Coronary artery (tissue), 2 donors: ENCODE data around the gene NCOA7.

Source experiments
- DNase-seq: peaks from one replicate; pipeline ENCODE4 v3.0.0-alpha.2; 2017; ENCODE audit warnings: low spot score
- H3K27ac ChIP-seq, 2 donors: fragments of 200-600 bp; sonication (generic); one replicate each; pipeline ENCODE4 v1.5.1; 2016 to 2019
- H3K4me3 ChIP-seq: fragments of 200-600 bp; sonication (generic); 2 replicates; pipeline ENCODE4 v1.5.1; 2016; ENCODE audit warnings: mild to moderate bottlenecking, moderate library complexity
- CTCF ChIP-seq: fragments of 200-600 bp; sonication (generic); IDR thresholded peaks from one replicate; pipeline ENCODE4 v1.5.1; 2019; ENCODE audit warnings: antibody characterized with exemption

Gene NCOA7

DNA sequence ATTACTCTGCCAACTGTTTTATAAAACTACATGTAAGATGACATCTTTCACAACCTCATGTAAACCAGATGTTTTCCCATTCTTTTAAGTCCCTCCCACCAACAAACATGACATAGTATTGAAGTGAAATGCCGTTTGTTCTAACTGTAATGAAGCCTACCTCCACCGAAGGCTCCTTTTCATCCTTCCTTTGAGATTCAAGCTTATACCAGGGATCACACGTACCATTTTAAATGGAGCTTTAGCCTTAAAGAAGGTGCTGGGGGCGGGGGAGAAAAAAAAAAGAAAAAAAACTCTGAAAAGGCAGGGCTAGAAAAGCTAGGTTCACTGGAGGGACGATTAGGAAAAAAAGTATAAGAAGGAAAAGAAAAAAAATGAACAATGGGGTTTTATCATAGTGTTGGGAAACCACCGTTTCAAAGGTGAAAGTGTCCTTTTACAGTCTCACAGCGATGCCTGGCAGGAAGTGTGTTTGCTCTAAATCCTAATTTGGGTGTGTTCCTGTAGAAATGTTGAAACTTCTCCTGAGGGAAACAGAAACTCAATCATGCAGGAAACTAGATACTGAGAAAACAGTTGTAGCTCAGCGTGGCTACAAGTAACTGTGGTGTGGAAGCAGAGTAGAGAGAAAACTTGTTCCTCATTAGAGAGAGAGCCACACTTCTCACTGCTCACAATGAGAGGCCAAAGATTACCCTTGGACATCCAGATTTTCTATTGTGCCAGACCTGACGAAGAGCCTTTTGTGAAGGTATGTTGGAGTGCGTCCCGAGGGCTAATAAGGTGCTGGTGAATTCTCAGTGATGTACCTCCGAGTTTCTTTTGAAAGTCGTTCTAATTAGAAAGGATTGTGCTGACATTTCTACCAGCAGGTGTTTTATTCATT is 128.2 kb downstream of the NCOA7 start:
- DNase-seq: no peak
- no peak for TF ChIP-seq CTCF
- H3K4me3 ChIP-seq: peak overlapping the region; percentile 52
- peak overlapping the region; percentile 40 to 46 for H3K27ac ChIP-seq

GRCh38 chr6:125919618-125920017 is 128.9 kb downstream of the NCOA7 start:
- Histone ChIP-seq H3K27ac (peak overlapping the region in 1 of 2 donors; percentile 46), H3K4me3 (peak overlapping the region; percentile 52)
- TF ChIP-seq CTCF: no peak
- no peak for DNase-seq

DNA sequence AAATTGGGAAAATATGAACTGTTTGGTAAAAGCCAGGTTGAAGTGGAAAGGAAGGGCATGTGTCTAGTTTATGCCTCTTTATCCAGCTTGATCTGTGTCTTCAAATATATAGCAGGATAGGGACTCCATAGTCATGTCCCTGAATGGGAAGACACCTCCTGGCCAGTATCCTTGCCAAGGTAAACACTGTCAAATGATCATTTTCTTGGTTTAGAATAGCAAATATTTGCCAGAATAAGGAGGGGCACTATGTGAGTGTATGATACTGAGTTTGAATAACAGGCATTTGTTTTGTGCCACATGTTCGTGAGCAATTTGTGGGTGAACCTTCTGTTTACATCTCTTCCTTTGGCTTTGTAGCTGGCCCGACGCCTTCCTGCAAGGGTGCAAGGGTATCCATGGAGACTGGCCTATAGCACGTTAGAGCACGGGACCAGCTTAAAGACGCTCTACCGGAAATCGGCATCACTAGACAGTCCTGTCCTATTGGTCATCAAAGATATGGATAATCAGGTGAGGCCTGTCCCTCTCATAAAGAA is 131.6 kb downstream of the NCOA7 start:
- no peak for DNase-seq
- no peak for TF ChIP-seq CTCF
- Histone ChIP-seq H3K27ac (no peak overlapping the region), H3K4me3 (no peak overlapping the region)

DNA sequence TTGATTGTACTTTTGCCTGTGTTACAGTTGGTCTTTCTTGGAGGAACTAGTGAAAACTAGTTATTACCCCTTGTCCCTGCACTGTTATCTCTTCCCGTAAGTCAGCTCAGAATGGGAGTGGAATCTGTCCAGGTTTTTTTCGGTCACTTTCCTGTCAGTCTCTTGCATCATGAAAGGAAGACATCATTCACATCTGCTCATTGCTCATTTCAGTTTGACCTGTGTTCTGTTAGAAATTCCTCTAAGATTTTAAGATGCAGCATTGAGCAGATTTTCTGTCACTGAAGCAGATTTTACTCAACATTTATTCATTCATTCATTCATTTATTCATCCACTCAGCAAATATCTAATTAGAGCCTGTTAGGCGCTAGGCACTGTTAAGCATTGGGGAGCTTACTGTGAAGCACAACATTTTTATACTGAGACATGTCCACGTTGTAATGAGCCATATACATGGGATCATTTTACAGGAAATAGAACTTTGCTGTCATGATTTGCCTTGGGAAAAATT is 132.7 kb downstream of the NCOA7 start:
- H3K4me3 ChIP-seq: no peak overlapping the region
- no peak for TF ChIP-seq CTCF

GRCh38 chr6:125924169-125924568 is 133.4 kb downstream of the NCOA7 start:
- no peak for TF ChIP-seq CTCF
- no peak overlapping the region for H3K27ac ChIP-seq
- H3K4me3 ChIP-seq: no peak overlapping the region
- DNase-seq: no peak

More for the DNA sequence above, 132.7 kb downstream of the NCOA7 start:
- no peak for DNase-seq
- H3K27ac ChIP-seq: no peak overlapping the region

- Histone ChIP-seq H3K27ac (no peak overlapping the region), H3K4me3 (no peak overlapping the region)
- TF ChIP-seq CTCF: no peak
- no peak for DNase-seq
These were observed 134.1 kb downstream of the NCOA7 start for GRCh38 chr6:125924697-125925358.
